GM12872 (cell line): ENCODE data around the gene KIFC1.

ENCODE experiments used
- CTCF ChIP-seq: IDR thresholded peaks from 3 replicates; pipeline ENCODE4 v1.5.1; 2011; ENCODE audit warnings: low read depth, mild to moderate bottlenecking, low read length, moderate library complexity; ENCODE audit not compliant: insufficient read depth

KIFC1 gene

GRCh38 chr6:33380272-33380981 lies 11.2 kb upstream of the KIFC1 start:
- TF ChIP-seq CTCF, result no peak

DNA sequence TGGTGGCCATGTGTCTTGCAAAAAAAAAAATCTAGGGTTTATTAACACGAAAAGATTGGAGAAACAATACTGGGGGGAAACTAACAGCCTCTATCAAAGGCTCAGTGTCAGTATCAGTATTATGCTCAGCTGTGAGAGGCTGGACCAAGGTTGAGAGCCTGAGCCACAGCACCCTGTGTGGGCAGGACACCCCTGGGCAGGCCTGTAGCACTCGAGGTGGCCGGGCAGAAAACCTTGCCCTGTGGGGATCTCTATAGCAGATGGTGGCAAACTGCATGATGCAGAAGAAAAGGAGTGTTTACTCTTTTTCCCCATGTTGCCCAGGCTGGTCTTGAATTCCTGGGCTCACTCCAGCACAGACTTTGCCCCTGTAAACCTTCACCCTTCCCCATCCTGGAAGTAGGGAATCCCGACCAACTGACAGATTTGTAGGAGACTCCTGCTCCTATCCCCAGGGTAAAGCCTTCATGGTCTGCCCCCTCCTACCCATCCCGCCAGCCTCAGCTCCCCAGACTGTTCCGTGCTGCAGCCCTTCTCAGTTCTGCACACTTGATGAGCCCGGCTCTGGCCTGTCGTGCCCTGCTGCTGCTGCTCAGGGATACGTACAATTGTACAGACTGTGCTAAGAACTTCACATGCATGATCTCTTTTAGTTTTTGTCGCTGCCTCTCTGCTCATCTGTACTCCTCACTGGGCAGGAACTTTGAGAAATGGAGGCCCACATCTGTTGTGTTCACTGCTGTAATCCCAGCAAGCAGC lies 8.0 kb upstream of the KIFC1 start:
- TF ChIP-seq CTCF, result no peak

- TF ChIP-seq CTCF, result no peak
These were observed 7.0 kb upstream of the KIFC1 start for GRCh38 chr6:33384581-33385020.

- no peak for TF ChIP-seq CTCF
These were observed 1.4 kb upstream of the KIFC1 start for GRCh38 chr6:33390173-33390572.

- no peak for TF ChIP-seq CTCF
These were observed 801 bp upstream of the KIFC1 start for GRCh38 chr6:33390767-33391277.

DNA sequence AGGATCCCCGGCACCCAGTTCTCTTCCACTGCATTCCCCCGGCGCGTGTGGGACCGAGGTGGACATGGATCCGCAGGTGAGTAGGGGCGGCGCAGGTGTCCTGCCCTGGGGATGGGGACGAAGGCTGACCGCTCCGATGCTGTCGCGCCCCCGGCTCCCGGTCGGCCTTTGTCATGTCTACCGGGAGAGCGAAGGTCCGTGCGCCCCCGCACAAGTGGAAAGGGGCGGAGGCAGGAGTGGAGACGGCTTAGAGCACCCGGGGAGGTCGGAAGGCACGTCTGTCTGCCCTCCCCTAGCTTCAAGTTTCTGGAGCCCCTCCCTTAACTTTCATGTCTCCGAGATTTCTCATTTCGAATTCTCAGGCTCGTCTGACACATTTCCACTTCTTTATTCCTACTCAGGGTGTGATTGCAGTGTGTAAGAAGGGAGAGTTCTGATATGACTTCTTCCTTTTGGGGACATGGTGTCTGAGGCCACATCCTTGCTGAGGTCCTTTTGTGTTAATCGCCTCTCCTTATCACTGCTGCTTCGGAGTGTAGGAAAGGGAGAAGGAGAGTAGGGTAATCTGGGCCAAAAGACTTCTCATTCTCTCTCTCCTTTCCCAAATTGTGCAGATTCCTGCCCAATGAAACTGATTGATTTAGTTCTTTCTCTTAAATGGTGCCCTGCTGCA lies 435 bp downstream of the KIFC1 start:
- TF ChIP-seq CTCF, result no peak

DNA sequence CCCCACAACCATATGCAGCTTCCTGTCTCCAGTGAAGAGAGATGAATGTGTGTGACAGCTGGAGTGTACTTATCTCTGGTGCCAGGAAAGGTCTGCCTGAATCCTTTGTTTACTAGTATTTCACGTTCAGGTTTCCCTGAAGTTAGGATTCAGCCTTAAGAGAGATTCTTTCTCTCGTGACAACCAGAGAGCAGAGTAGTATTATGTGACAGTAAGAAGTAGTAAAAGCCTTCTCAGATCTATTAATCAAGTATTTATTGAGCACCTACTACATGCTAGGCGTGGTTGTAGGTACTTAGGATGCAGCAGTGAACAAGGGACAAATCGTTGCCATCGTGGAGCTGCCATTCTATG lies 949 bp downstream of the KIFC1 start:
- TF ChIP-seq CTCF, result no peak
